Testis (tissue), 3 donors: ENCODE results near the gene DNAH17. TPM values are rescaled to one million over a fixed set of nuclear protein-coding genes. Genes with fewer than 3 reads are reported as not detected.

Experiments
- DNase-seq: peaks from one replicate; pipeline ENCODE4 v3.0.0-alpha.2; 2019
- H3K27ac ChIP-seq, 2 donors: fragments of 200-600 bp; sonication (generic); one replicate each; pipeline ENCODE4 v1.5.1; 2019
- H3K27me3 ChIP-seq: fragments of 200-600 bp; sonication (generic); one replicate; pipeline ENCODE4 v1.5.1; 2019
- H3K36me3 ChIP-seq: fragments of 200-600 bp; sonication (generic); one replicate; pipeline ENCODE4 v1.5.1; 2017; ENCODE audit warnings: low read depth; ENCODE audit errors: missing control alignments
- H3K4me1 ChIP-seq: fragments of 200-600 bp; sonication (generic); one replicate; pipeline ENCODE4 v1.5.1; 2019
- H3K4me3 ChIP-seq, 2 donors: fragments of 200-600 bp; sonication (generic); one replicate each; pipeline ENCODE4 v1.5.1; 2017 to 2019
- H3K9me3 ChIP-seq: fragments of 200-600 bp; sonication (generic); one replicate; pipeline ENCODE4 v1.5.1; 2017
- CTCF ChIP-seq, 3 experiments: fragments of 450-650 bp in 2 of 3; fragments of 200-600 bp in 1 of 3; sonication (generic) in 1 of 3; IDR thresholded peaks; one replicate each; pipeline ENCODE4 v1.5.1; 2016 to 2019; ENCODE audit warnings: antibody characterized with exemption in 3 of 3, mild to moderate bottlenecking in 2 of 3, moderate library complexity in 1 of 3
- POLR2A ChIP-seq: fragments of 450-650 bp; IDR thresholded peaks from one replicate; pipeline ENCODE4 v1.6.1; 2017; ENCODE audit warnings: antibody characterized with exemption, mild to moderate bottlenecking, moderate library complexity
- WGBS, 2 donors: methylation state at CpG; one replicate each; pipeline ENCODE4 v1.1.5; 2018; 5-methylcytosine and 5-hydroxymethylcytosine counted together
- intact Hi-C: fragments of 100-400 bp; cut with DNase I; formaldehyde crosslinking; loops from one replicate; pipeline ENCODE4 v1.15.1; 2023; ENCODE audit warnings: low total_unique reads
- polyA plus RNA-seq: library from polyadenylated mRNA; stranded (reverse); fragments of 350-450 nt; fragmentation: Illumina TruSeq; extraction: RNeasy Lipid Tissue Mini Kit (QIAGEN cat#74804); gene quantifications from one replicate; pipeline ENCODE4 v1.2.3, GENCODE V29; 2014; ENCODE audit warnings: low read depth, low replicate concordance; ENCODE audit not compliant: insufficient read depth
- total RNA-seq, 2 donors: library from RNA; depleted of rRNA; stranded (reverse); fragments of >200 nt; gene quantifications; one replicate each; pipeline ENCODE4 v1.2.3, GENCODE V29; 2016

The DNAH17 gene
- total and polyA plus RNA-seq, 3 donors from 2014 or later = 38.5 to 93.1 (median 57.6) TPM

- H3K4me3 ChIP-seq = no peak overlapping the region
- peaks cover 15% of the 10 kb centered on the region for H3K4me1 ChIP-seq
Observed at GRCh38 chr17:78387977-78388941, 188.9 kb downstream of the DNAH17 start.

GRCh38 chr17:78384479-78385175, 192.6 kb downstream of the DNAH17 start:
- intact Hi-C loops = no loop called here
- H3K4me1 ChIP-seq = peaks cover 19% of the 10 kb centered on the region

More at GRCh38 chr17:78387977-78388941, 188.9 kb downstream of the DNAH17 start:
- WGBS, 2 donors = 69% methylated on average over 10 of the region's 10 CpGs
- DNase-seq = no peak
- TF ChIP-seq POLR2A (no peak), CTCF (IDR thresholded peaks at IDR 0.05) (no peak)
- H3K27ac ChIP-seq = peak overlapping the region; percentile 68
- no peaks in the 10 kb centered on the region for H3K27me3 ChIP-seq
- H3K9me3 ChIP-seq = no peaks in the 10 kb centered on the region
- intact Hi-C loops = no loop called here
- H3K36me3 ChIP-seq = no peaks in the 10 kb centered on the region

GRCh38 chr17:78383725-78384471, 193.3 kb downstream of the DNAH17 start:
- 56 to 64% methylated on average over 15 of the region's 15 CpGs for WGBS, 2 donors
- no peak overlapping the region for H3K4me3 ChIP-seq
- peak overlapping the region; percentile 39 to 44 for H3K27ac ChIP-seq
- TF ChIP-seq POLR2A (no peak), CTCF (IDR thresholded peaks at IDR 0.05) (no peak)
- H3K36me3 ChIP-seq = no peaks in the 10 kb centered on the region
- no peaks in the 10 kb centered on the region for H3K27me3 ChIP-seq
- intact Hi-C loops = no loop called here
- H3K9me3 ChIP-seq = no peaks in the 10 kb centered on the region
- DNase-seq = peak; percentile 65
- H3K4me1 ChIP-seq = peaks cover 19% of the 10 kb centered on the region

More at GRCh38 chr17:78384479-78385175, 192.6 kb downstream of the DNAH17 start:
- Histone ChIP-seq H3K9me3 (no peaks in the 10 kb centered on the region), H3K27me3 (no peaks in the 10 kb centered on the region), H3K27ac (peak overlapping the region; percentile 39 to 44), H3K4me3 (no peak overlapping the region), H3K36me3 (no peaks in the 10 kb centered on the region)
- 91 to 92% methylated on average over 23 of the region's 23 CpGs for WGBS, 2 donors
- TF ChIP-seq POLR2A (no peak), CTCF (IDR thresholded peaks at IDR 0.05) (no peak)
- DNase-seq = no peak

GRCh38 chr17:78381601-78382232, 195.5 kb downstream of the DNAH17 start:
- peaks cover 13% of the 10 kb centered on the region for H3K4me1 ChIP-seq
- H3K36me3 ChIP-seq = no peaks in the 10 kb centered on the region
- no peaks in the 10 kb centered on the region for H3K9me3 ChIP-seq
- H3K27ac ChIP-seq = peak overlapping the region; percentile 15 to 41
- intact Hi-C loops = no loop called here
- H3K27me3 ChIP-seq = no peaks in the 10 kb centered on the region
- DNase-seq = no peak
- TF ChIP-seq CTCF (IDR thresholded peaks at IDR 0.05) (no peak), POLR2A (no peak)
- 73 to 77% methylated on average over 12 of the region's 12 CpGs for WGBS, 2 donors
- H3K4me3 ChIP-seq = no peak overlapping the region
